Keratinocyte (primary cell): ENCODE results near the gene PPP1R36.
"Not testable (repeated sequence)": the region's sequence is repeated elsewhere in the genome, so short reads cannot be mapped to it uniquely, and the experiment has no call there.

Experiments
- EZH2 ChIP-seq: IDR thresholded peaks from one replicate; pipeline ENCODE4 v1.6.1; 2012; ENCODE audit warnings: inconsistent platforms, mild to moderate bottlenecking, low read length, moderate library complexity
- TF ChIP-seq, protein P1 (sequence below), 3 experiments: IDR thresholded peaks in 1 of 3; conservative IDR thresholded peaks in 1 of 3; optimal IDR thresholded peaks in 1 of 3; 2 replicates in 2 of 3; 3 replicates in 1 of 3; pipeline versions ENCODE3 to v1.5.1; 2011; ENCODE audit warnings: low read length in 3 of 3, mild to moderate bottlenecking in 3 of 3, moderate library complexity in 2 of 3, control low read depth in 1 of 3, inconsistent platforms in 1 of 3; ENCODE audit not compliant: insufficient read depth in 2 of 3; ENCODE audit errors: extremely low read depth in 1 of 3

DNA sequence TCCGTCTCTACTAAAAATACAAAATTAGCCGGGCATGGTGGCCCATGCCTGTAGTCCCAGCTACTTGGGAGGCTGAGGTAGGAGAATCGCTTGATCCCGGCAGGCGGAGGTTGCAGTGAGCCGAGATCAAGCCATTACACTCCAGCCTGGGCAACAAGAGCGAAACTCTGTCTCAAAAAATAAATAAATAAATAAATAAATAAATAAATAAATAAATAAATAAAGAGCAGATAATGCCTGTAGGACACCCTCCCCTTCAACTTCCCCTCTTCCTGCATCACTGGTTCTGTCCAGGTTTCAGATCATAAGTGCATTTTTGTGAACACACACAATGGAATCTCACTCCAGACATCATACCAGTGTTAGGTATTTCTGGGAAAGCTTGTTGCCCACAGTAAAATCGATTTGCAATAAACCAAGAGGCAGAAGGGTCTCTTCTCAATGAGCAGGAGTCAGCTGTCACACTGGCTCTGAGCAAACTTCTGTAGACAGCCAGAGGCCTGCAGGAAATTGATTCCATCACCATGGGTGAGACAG, 68.2 kb downstream of the PPP1R36 start:
- TF ChIP-seq, protein P1, sequence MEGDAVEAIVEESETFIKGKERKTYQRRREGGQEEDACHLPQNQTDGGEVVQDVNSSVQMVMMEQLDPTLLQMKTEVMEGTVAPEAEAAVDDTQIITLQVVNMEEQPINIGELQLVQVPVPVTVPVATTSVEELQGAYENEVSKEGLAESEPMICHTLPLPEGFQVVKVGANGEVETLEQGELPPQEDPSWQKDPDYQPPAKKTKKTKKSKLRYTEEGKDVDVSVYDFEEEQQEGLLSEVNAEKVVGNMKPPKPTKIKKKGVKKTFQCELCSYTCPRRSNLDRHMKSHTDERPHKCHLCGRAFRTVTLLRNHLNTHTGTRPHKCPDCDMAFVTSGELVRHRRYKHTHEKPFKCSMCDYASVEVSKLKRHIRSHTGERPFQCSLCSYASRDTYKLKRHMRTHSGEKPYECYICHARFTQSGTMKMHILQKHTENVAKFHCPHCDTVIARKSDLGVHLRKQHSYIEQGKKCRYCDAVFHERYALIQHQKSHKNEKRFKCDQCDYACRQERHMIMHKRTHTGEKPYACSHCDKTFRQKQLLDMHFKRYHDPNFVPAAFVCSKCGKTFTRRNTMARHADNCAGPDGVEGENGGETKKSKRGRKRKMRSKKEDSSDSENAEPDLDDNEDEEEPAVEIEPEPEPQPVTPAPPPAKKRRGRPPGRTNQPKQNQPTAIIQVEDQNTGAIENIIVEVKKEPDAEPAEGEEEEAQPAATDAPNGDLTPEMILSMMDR (optimal IDR thresholded peaks at IDR 0.05 in 1 of 3, IDR thresholded peaks at IDR 0.05 in 1 of 3, conservative IDR thresholded peaks at IDR 0.05 in 1 of 3; ENCODE audit: extremely low read depth in 1 of 3, insufficient read depth in 2 of 3, low read length in 3 of 3), result not testable (repeated sequence)
- not testable (repeated sequence) for TF ChIP-seq EZH2
